ENCODE results near the gene CISTR.

Gene CISTR

GRCh38 chr12:53743266-53744129 lies 8.3 kb downstream of the CISTR start:
- no peak for DNase-seq (ENCODE audit: low read depth)

DNA sequence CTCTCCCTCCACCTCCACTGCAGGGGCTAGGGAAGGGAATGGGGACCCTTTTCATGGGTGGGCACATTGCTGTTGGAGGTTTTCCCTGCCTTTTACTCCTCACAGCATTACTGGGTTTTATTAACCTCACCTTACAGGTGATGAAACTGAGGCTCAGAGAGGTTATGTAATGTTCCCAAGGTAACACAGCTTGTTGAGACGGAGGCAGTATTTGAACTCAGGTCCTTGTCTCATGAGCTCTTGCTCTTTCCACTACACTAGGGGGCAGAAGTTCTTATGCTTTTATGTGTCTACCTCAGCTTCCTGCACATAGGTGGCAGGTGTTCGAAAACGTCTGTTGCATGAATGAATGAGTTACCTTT lies 11.7 kb downstream of the CISTR start:
- DNase-seq (ENCODE audit: low read depth), result no peak

GRCh38 chr12:53739214-53740129 lies 12.3 kb downstream of the CISTR start:
- no peak for DNase-seq (ENCODE audit: low read depth)

GRCh38 chr12:53738406-53739213 lies 13.2 kb downstream of the CISTR start:
- DNase-seq (ENCODE audit: low read depth), result no peak

DNA sequence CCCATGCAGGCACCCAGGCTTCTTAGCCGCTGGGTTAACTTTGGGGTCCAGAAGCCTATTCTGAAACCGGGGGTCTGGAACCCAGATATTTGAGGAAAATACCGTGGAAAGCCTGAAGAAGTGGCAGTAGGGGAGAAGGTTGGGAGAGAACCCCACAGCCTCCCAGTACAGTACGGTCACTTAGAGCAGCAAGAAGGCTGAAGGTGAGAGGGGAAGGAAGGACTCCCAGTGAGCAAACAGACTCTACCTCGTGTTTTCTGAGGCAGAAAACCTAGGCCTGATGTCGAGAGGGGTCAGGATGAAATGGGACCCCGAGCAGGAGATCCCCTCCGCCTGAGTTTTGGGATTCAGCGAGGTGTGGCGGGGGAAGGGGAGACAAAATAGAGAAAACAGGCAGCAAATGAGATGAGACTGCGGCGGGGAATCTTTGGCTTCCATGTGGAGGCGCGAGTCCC lies 13.8 kb downstream of the CISTR start:
- DNase-seq (ENCODE audit: low read depth), result no peak

DNA sequence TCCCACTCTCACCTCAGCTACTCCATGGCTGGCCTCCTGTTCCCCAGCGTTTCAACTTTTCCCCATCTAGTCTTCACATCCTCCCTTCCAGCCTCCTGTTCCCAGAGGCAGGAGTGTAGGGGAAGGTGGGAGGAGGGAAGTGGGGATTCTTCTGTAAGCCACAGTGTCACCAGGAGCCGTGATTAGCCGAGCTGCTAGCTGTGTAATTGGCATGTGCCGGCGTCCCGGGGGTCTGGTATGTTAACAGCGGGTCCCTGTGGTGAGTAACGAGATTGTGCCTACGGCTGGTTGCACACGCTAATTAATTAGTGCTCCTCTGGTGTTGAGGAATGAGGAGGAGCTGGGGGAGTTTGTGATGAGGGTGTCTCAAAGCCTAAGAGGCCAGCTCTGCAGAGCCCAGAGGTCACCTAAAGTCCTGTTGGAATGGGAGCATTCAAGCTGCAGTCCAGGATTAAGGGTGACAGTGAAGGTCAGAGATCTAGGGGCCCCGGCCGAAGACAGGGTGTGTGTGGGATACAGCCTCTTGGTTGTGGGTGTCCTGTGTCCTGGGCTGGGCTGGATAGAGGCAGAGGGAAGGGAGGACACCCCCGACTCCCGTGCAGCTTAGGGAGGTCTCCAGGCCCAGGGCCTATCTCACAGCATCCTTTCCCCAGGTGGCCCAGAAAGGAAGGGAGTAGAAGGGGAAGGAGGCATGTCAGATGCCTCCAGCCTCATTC lies 14.5 kb downstream of the CISTR start:
- no peak for DNase-seq (ENCODE audit: low read depth)

GRCh38 chr12:53736592-53736991 lies 15.2 kb downstream of the CISTR start:
- no peak for DNase-seq (ENCODE audit: low read depth)

DNA sequence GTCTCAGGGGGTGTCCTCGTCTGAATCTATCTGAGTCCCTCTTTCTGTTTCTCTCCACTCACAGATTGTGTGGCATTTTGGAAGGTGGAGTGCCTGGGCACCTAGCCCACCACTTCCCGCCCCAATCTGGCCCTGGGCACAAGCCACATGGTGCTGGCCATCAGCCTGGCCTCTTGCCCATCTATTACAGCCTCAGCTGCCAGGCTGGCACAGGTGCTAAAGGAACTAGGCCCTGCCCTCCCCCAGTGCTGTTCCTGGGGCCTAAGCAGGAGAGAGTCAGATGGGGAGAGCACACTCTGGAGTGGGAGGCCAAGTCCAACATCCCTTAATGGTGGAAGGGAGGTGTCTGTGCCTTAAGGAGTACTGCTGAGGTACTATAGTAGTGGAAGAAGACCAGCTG lies 16.2 kb downstream of the CISTR start:
- DNase-seq (ENCODE audit: low read depth), result no peak

- DNase-seq (ENCODE audit: low read depth), result no peak
Measured at GRCh38 chr12:53734425-53734824, 17.4 kb downstream of the CISTR start.

- no peak for DNase-seq (ENCODE audit: low read depth)
Measured at GRCh38 chr12:53733807-53734200, 18.0 kb downstream of the CISTR start.

GRCh38 chr12:53733051-53733806 lies 18.6 kb downstream of the CISTR start:
- no peak for DNase-seq (ENCODE audit: low read depth)

- no peak for DNase-seq (ENCODE audit: low read depth)
Measured at GRCh38 chr12:53729644-53730043, 22.1 kb downstream of the CISTR start.

GRCh38 chr12:53728206-53728605 lies 23.6 kb downstream of the CISTR start:
- no peak for DNase-seq (ENCODE audit: low read depth)

GRCh38 chr12:53727310-53728041 lies 24.3 kb downstream of the CISTR start, which contains the start of gene CALCOCO1:
Gene CALCOCO1, minus strand, starts transcription at chr12:53727452. Its CDS starts 2,210 bp downstream, at chr12:53725242.
- peak; percentile 88 for DNase-seq (ENCODE audit: low read depth)

DNA sequence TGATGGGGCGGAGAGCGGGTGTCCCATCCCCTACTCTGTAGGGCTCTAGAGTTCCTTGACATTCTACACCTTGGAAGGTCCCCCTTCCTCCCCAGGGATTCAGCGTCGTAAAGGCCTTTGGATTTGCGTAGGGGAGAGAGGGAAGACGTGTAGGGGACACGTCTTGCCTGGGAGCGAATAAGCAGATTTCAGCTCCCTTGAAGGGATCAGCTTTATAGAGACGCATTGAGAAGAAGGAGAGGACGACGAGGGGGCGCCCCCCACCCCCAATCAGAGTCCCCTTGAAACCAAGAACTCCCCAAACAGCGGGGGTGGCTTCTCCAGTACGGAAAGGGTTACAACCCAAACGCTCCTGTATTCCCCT lies 24.9 kb downstream of the CISTR start:
- DNase-seq (ENCODE audit: low read depth), result no peak

- DNase-seq (ENCODE audit: low read depth), result no peak
Measured at GRCh38 chr12:53726341-53726740, 25.4 kb downstream of the CISTR start.

- no peak for DNase-seq (ENCODE audit: low read depth)
Measured at GRCh38 chr12:53725824-53726223, 26.0 kb downstream of the CISTR start.

GRCh38 chr12:53722450-53723041 lies 29.2 kb downstream of the CISTR start:
- DNase-seq (ENCODE audit: low read depth), result no peak

- DNase-seq (ENCODE audit: low read depth), result no peak
Measured at GRCh38 chr12:53720946-53721345, 30.8 kb downstream of the CISTR start.

DNA sequence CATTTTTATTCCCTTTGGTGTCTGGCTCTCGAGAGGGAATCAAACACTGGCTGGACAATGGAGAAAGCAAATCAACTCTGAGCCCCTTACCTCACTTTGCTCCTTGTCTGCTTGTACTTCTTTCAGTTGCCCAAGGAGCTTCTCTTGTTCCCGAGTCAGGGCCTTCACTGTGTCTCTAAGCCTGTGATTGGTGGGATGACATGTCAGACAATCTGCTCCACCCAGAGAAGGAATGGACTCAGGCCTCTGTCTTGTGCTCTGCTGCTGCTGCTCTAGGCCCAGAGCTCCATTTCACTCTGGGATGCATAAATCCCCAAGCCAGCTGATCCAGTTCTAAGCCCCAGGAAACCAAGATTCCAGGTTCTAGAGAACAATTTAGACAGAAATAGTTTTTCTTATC lies 32.1 kb downstream of the CISTR start:
- DNase-seq (ENCODE audit: low read depth), result no peak

Data from stimulated activated CD8-positive, alpha-beta memory T cell treated with anti-CD3 and anti-CD28 coated beads, Interleukin-15, amount 100 ng/mL, for 1 hour (primary cell).